GM12878 (cell line): ENCODE measurements around the gene ADA. TPM values are rescaled to one million over a fixed set of nuclear protein-coding genes. Genes with fewer than 3 reads are reported as not detected.
A peak's percentile ranks its signal among the peaks of the same experiment; 100 is the strongest.

Experiments used
- BRCA1 ChIP-seq: IDR thresholded peaks from 2 replicates; pipeline ENCODE4 v1.6.1; 2011; ENCODE audit warnings: low read depth, low read length, improper control_type of control experiment
- CBFB ChIP-seq: IDR thresholded peaks from 2 replicates; pipeline ENCODE4 v1.6.1; 2016; ENCODE audit warnings: antibody characterized with exemption, low read depth
- EP300 ChIP-seq, 2 experiments: fragments of 150-350 bp in 1 of 2; IDR thresholded peaks; 2 replicates each; pipeline ENCODE4 v1.6.1; 2011 to 2012; ENCODE audit warnings: low read depth in 2 of 2, low read length in 2 of 2, borderline replicate concordance in 1 of 2, improper control_type of control experiment in 1 of 2, inconsistent platforms in 1 of 2; ENCODE audit not compliant: control insufficient read depth in 1 of 2
- ESRRA ChIP-seq: IDR thresholded peaks from 2 replicates; pipeline ENCODE4 v1.6.1; 2012; ENCODE audit warnings: mild to moderate bottlenecking, low read length, improper control_type of control experiment
- FOXM1 ChIP-seq: IDR thresholded peaks from 2 replicates; pipeline ENCODE4 v1.6.1; 2012; ENCODE audit warnings: low read depth, mild to moderate bottlenecking, inconsistent platforms, low read length, moderate library complexity
- HDAC6 ChIP-seq: fragments of 200-600 bp; sonication (generic); IDR thresholded peaks from one replicate; pipeline ENCODE4 v1.8.0; 2017; ENCODE audit warnings: antibody characterized with exemption; ENCODE audit not compliant: unreplicated experiment
- HDGF ChIP-seq: fragments of 450-650 bp; IDR thresholded peaks from 2 replicates; pipeline ENCODE4 v1.6.1; 2016; ENCODE audit warnings: antibody characterized with exemption
- IKZF2 ChIP-seq, 2 experiments: fragments of 450-650 bp; IDR thresholded peaks; 2 replicates each; pipeline ENCODE4 v1.6.1; 2017; ENCODE audit warnings: mild to moderate bottlenecking in 2 of 2, moderate library complexity in 2 of 2
- JUND ChIP-seq: IDR thresholded peaks from 2 replicates; pipeline ENCODE4 v1.6.1; 2012; ENCODE audit warnings: low read depth, mild to moderate bottlenecking, low read length, improper control_type of control experiment, moderate library complexity
- NRF1 ChIP-seq: conservative IDR thresholded peaks from 2 replicates; pipeline ENCODE4 v1.6.1; 2011; ENCODE audit warnings: mild to moderate bottlenecking, low read depth, low read length, improper control_type of control experiment
- RBBP5 ChIP-seq: fragments of 200-600 bp; sonication (generic); conservative IDR thresholded peaks from 2 replicates; pipeline ENCODE4 v1.6.1; 2016
- SMAD1 ChIP-seq: fragments of 450-650 bp; IDR thresholded peaks from 2 replicates; pipeline ENCODE4 v1.6.1; 2018; ENCODE audit warnings: mild to moderate bottlenecking, low read depth; ENCODE audit not compliant: partially characterized antibody
- SMC3 ChIP-seq: IDR thresholded peaks from 2 replicates; pipeline ENCODE4 v1.6.1; 2011; ENCODE audit warnings: low read length, improper control_type of control experiment, borderline replicate concordance
- ZNF384 ChIP-seq: IDR thresholded peaks from 2 replicates; pipeline ENCODE4 v1.6.1; 2012; ENCODE audit warnings: low read depth, mild to moderate bottlenecking, low read length, improper control_type of control experiment, borderline replicate concordance
- polyA plus RNA-seq, 11 experiments: library from polyadenylated mRNA; depleted of rRNA in 4 of 11; unstranded in 6 of 11; stranded (reverse) in 5 of 11; fragments of >200 nt; fragmentation: Nextera tagmentation in 4 of 11; fragmentation: Illumina TruSeq in 1 of 11; extraction: Ambion mirVana in 4 of 11; extraction: Trizol in 1 of 11; gene quantifications; 1 replicate in 1 of 11; 2 replicates in 10 of 11; pipeline versions ENCODE4 v1.2.1 to v1.2.3, GENCODE V29; 2011 to 2016; ENCODE audit warnings: inconsistent platforms in 2 of 11, missing spikeins in 2 of 11, low read depth in 1 of 11
- total RNA-seq, 4 experiments: library from RNA; depleted of rRNA in 3 of 4; stranded (reverse); fragments of >200 nt in 3 of 4; fragmentation: Illumina TruSeq in 1 of 4; extraction: Trizol in 1 of 4; gene quantifications; 2 replicates each; pipeline versions ENCODE4 v1.2.1 to v1.2.3, GENCODE V29; 2013 to 2021
- TF ChIP-seq, protein P1 (sequence below): fragments of 150-350 bp; IDR thresholded peaks from 2 replicates; pipeline ENCODE4 v1.6.1; 2016; ENCODE audit warnings: low read depth, low read length
- TF ChIP-seq, protein P2 (sequence below): IDR thresholded peaks from 2 replicates; pipeline ENCODE4 v1.6.1; 2011; ENCODE audit warnings: mild to moderate bottlenecking, low read depth, low read length, moderate library complexity; ENCODE audit not compliant: insufficient replicate concordance
- TF ChIP-seq, protein P3 (sequence below): fragments of 450-650 bp; IDR thresholded peaks from 2 replicates; pipeline ENCODE4 v1.6.1; 2017; ENCODE audit warnings: low read depth, mild to moderate bottlenecking, moderate library complexity
- TF ChIP-seq, protein P4 (sequence below): fragments of 450-650 bp; IDR thresholded peaks from 2 replicates; pipeline ENCODE4 v1.6.1; 2016; ENCODE audit warnings: mild to moderate bottlenecking
- TF ChIP-seq, protein P5 (sequence below): fragments of 450-650 bp; IDR thresholded peaks from 2 replicates; pipeline ENCODE4 v1.6.1; 2016; ENCODE audit warnings: mild to moderate bottlenecking
- TF ChIP-seq, protein P6 (sequence below): IDR thresholded peaks from 2 replicates; pipeline ENCODE4 v1.6.1; 2011; ENCODE audit warnings: low read depth, low read length, improper control_type of control experiment, borderline replicate concordance

The ADA gene
- total and polyA plus RNA-seq, 10 of the 15 experiments (the other 5 are each of a cell fraction or from before 2014, with no cell fraction given), result 40.9 to 217 (median 90.8) TPM

DNA sequence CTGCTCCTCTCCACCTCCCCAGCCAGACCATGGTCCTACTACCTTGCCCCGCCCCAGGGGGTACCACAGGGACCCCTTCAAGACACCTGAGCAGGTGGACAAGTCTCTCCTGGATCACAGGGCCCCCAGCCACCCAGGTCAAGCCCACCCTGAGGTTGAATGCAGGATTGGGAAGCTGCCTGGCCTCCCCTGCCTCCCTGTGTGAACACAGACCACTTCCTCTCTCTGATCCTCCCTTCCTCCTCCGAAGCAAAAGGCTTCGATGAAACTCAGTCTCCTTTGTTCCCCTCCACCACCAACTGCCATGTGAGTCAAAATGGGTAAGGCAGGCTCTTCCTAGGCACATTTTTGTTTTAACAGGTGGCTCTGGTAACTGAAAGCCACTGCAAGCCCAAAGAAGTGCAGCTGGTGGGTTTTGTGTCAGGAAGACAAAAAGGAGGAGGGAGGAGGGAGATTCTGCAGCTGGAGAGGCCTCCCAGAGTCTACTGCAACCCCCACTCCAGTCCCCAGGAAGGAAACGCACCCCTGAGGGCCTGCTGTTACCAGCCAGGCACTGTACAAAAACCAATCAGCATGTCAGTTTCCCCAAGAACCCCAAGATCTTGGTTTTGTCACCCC is 5.4 kb downstream of the ADA start (continued):
- TF ChIP-seq, protein P1, sequence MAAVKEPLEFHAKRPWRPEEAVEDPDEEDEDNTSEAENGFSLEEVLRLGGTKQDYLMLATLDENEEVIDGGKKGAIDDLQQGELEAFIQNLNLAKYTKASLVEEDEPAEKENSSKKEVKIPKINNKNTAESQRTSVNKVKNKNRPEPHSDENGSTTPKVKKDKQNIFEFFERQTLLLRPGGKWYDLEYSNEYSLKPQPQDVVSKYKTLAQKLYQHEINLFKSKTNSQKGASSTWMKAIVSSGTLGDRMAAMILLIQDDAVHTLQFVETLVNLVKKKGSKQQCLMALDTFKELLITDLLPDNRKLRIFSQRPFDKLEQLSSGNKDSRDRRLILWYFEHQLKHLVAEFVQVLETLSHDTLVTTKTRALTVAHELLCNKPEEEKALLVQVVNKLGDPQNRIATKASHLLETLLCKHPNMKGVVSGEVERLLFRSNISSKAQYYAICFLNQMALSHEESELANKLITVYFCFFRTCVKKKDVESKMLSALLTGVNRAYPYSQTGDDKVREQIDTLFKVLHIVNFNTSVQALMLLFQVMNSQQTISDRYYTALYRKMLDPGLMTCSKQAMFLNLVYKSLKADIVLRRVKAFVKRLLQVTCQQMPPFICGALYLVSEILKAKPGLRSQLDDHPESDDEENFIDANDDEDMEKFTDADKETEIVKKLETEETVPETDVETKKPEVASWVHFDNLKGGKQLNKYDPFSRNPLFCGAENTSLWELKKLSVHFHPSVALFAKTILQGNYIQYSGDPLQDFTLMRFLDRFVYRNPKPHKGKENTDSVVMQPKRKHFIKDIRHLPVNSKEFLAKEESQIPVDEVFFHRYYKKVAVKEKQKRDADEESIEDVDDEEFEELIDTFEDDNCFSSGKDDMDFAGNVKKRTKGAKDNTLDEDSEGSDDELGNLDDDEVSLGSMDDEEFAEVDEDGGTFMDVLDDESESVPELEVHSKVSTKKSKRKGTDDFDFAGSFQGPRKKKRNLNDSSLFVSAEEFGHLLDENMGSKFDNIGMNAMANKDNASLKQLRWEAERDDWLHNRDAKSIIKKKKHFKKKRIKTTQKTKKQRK, result no peak
- TF ChIP-seq RBBP5, result no peak
- no peak for TF ChIP-seq JUND
- no peak for TF ChIP-seq ESRRA
- TF ChIP-seq, protein P2, sequence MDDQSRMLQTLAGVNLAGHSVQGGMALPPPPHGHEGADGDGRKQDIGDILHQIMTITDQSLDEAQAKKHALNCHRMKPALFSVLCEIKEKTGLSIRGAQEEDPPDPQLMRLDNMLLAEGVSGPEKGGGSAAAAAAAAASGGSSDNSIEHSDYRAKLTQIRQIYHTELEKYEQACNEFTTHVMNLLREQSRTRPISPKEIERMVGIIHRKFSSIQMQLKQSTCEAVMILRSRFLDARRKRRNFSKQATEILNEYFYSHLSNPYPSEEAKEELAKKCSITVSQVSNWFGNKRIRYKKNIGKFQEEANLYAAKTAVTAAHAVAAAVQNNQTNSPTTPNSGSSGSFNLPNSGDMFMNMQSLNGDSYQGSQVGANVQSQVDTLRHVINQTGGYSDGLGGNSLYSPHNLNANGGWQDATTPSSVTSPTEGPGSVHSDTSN, result no peak
- TF ChIP-seq, protein P3, sequence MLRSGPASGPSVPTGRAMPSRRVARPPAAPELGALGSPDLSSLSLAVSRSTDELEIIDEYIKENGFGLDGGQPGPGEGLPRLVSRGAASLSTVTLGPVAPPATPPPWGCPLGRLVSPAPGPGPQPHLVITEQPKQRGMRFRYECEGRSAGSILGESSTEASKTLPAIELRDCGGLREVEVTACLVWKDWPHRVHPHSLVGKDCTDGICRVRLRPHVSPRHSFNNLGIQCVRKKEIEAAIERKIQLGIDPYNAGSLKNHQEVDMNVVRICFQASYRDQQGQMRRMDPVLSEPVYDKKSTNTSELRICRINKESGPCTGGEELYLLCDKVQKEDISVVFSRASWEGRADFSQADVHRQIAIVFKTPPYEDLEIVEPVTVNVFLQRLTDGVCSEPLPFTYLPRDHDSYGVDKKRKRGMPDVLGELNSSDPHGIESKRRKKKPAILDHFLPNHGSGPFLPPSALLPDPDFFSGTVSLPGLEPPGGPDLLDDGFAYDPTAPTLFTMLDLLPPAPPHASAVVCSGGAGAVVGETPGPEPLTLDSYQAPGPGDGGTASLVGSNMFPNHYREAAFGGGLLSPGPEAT, result peak; percentile 82
- TF ChIP-seq SMAD1, result no peak
- 0 out of 2 replicates have a peak, but pooled peaks have one; percentile 71 for TF ChIP-seq CBFB
- no peak for TF ChIP-seq ZNF384
- no peak; the same call in none of the 2 replicates for TF ChIP-seq HDGF
- TF ChIP-seq, protein P4, sequence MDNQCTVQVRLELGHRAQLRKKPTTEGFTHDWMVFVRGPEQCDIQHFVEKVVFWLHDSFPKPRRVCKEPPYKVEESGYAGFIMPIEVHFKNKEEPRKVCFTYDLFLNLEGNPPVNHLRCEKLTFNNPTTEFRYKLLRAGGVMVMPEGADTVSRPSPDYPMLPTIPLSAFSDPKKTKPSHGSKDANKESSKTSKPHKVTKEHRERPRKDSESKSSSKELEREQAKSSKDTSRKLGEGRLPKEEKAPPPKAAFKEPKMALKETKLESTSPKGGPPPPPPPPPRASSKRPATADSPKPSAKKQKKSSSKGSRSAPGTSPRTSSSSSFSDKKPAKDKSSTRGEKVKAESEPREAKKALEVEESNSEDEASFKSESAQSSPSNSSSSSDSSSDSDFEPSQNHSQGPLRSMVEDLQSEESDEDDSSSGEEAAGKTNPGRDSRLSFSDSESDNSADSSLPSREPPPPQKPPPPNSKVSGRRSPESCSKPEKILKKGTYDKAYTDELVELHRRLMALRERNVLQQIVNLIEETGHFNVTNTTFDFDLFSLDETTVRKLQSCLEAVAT, result no peak
- TF ChIP-seq, protein P5, sequence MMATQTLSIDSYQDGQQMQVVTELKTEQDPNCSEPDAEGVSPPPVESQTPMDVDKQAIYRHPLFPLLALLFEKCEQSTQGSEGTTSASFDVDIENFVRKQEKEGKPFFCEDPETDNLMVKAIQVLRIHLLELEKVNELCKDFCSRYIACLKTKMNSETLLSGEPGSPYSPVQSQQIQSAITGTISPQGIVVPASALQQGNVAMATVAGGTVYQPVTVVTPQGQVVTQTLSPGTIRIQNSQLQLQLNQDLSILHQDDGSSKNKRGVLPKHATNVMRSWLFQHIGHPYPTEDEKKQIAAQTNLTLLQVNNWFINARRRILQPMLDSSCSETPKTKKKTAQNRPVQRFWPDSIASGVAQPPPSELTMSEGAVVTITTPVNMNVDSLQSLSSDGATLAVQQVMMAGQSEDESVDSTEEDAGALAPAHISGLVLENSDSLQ, result no peak
- no peak for TF ChIP-seq BRCA1
- TF ChIP-seq SMC3, result no peak
- TF ChIP-seq IKZF2 (IDR thresholded peaks at IDR 0.05), result peak; percentile 93
- TF ChIP-seq EP300 (IDR thresholded peaks at IDR 0.05; ENCODE audit: borderline replicate concordance in 1 of 2, control insufficient read depth in 1 of 2, low read depth in 2 of 2, low read length in 2 of 2), result peak; percentile 50 to 58; a peak in 3 of 4 replicates
- no peak for TF ChIP-seq NRF1
- TF ChIP-seq, protein P6, sequence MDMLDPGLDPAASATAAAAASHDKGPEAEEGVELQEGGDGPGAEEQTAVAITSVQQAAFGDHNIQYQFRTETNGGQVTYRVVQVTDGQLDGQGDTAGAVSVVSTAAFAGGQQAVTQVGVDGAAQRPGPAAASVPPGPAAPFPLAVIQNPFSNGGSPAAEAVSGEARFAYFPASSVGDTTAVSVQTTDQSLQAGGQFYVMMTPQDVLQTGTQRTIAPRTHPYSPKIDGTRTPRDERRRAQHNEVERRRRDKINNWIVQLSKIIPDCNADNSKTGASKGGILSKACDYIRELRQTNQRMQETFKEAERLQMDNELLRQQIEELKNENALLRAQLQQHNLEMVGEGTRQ, result no peak
- no peak for TF ChIP-seq FOXM1
- no peak for TF ChIP-seq HDAC6
